ENCODE results near the gene TPD52L2.

TPD52L2 gene

DNA sequence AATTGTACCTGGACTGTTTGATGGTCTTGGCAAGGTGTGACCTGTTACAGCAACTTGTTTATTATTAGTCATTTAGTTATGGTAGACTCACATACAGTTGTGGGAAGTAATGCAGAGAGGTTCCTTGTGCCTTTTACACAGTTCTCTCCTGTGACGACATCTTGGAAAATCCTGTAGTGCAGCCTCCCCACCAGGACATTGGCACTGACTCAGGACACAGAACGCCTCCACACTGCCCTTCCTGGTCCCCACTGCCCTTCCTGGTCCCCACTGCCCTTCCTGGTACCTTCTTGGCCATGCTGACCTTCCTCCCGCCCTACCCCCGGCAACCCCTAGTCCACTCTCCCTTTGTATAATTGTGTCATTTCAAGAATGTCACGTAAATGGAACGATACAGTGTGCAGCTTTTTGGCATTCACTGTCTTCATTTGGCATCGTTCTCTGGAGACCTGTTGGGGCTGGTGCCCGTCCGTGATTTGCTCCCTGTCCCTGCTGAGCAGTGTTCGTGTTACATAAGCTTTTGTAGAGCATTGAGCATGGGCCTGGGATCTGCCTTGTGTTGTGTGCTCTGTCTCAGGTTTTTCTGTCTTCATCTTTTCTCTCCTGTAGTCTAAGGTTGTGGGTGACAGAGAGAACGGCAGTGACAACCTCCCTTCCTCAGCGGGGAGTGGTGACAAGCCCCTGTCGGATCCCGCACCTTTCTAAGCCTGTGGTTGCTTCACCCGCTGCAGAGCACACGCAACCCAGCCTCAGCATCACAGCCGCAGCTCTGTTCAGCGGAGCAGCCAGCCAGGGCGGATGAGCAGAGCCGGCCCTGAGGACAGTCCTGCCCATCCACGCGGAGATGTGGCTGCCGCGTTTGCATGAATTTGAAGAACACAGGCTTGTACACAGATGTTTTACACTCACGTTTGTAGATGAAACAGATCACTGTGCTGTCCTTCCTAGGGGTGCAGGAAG is 24.5 kb downstream of the TPD52L2 start:
- DNase-seq (ENCODE audit: low read depth): no peak
- no peak overlapping the region for H3K4me3 ChIP-seq (ENCODE audit: control insufficient read depth, low read depth, low read length)
- TF ChIP-seq, protein P1, sequence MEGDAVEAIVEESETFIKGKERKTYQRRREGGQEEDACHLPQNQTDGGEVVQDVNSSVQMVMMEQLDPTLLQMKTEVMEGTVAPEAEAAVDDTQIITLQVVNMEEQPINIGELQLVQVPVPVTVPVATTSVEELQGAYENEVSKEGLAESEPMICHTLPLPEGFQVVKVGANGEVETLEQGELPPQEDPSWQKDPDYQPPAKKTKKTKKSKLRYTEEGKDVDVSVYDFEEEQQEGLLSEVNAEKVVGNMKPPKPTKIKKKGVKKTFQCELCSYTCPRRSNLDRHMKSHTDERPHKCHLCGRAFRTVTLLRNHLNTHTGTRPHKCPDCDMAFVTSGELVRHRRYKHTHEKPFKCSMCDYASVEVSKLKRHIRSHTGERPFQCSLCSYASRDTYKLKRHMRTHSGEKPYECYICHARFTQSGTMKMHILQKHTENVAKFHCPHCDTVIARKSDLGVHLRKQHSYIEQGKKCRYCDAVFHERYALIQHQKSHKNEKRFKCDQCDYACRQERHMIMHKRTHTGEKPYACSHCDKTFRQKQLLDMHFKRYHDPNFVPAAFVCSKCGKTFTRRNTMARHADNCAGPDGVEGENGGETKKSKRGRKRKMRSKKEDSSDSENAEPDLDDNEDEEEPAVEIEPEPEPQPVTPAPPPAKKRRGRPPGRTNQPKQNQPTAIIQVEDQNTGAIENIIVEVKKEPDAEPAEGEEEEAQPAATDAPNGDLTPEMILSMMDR (IDR thresholded peaks at IDR 0.05; ENCODE audit: control insufficient read depth, insufficient read depth, low read depth, low read length, missing control alignments): no peak

DNA sequence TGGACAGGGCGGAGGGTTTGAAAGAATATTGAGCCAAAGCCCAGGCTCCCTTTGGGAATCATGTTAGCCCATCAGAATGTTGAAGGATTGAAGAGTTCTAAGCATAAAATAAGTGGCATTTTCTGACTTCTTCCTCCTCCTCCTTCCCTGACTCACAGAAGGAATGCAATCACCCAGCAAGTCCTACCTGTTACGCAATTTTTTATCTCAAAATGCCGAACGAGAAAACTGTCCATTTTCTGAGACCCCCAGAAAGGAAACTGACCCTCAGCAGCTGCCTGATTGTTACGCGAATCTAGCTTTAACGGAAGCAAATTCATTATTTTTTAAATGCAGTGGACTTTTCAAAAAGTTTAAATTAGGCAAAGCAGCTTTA is 25.1 kb downstream of the TPD52L2 start:
- TF ChIP-seq, protein P1 (IDR thresholded peaks at IDR 0.05; ENCODE audit: control insufficient read depth, insufficient read depth, low read depth, low read length, missing control alignments): no peak
- DNase-seq (ENCODE audit: low read depth): no peak
- no peak overlapping the region for H3K4me3 ChIP-seq (ENCODE audit: control insufficient read depth, low read depth, low read length)

DNA sequence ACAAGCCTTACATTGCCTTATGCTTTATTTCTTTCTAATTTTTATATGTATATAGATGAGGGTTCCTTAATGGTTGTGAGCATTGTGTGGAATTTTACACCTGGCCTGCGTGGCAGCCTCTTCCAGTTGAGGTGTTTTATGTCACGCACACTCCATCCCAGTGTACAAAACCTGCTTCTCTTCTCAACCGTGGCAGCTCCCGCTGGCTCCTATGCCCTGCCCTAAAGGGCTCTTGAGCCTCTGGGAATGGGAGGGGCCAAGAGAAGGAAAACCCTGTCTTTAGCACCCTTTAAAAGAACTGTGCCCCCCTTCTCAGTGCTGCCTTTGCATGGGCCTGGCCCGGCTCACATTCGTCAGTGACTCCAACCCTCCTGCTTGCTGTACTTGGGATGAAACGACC is 25.5 kb downstream of the TPD52L2 start:
- no peak for DNase-seq (ENCODE audit: low read depth)
- TF ChIP-seq, protein P1 (IDR thresholded peaks at IDR 0.05; ENCODE audit: control insufficient read depth, insufficient read depth, low read depth, low read length, missing control alignments): no peak
- no peak overlapping the region for H3K4me3 ChIP-seq (ENCODE audit: control insufficient read depth, low read depth, low read length)

DNA sequence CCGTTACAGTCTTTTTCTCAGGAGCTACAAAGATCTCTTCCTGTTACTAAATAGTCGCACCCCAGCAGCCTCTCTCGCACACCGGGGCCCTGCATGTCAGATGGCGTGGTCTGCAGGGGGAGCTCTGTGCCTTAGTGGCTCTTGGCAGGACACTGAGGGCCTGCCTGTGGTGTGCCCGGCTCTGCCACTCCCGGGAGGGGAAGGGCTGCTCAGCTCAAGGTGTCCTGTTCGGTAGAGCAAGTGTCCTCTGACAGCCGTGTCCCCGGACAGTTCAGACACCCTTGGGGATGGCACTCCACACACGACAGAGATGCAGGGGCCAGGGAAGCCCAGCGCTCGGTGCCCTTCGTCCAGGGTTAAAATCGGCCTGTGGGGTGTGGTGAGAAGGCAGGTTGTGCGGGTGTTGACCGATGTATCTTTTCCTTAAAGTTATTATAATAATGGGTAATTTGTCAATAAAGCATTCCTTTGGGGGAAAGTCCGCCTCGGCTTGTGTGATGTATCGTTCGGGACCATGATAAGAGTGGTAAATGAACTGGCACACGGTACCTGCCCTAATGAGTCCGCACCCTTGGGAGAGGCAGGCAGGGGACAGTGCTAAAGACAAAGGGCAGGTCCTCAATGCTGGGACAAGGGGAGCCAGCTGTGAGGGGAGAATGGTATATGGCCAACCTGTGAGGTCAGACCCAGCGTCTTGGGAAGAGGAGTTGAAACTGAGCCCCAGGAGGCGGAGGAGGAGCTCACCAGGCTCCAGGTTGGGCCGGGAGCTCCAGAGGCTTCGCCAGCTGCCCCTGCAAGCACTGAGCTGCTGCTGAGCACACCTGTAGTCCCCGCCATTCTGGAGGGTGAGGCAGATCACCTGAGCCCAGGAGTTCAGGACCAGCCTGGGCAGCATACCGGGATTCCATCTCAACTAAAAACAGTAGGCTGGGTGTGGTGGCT is 26.3 kb downstream of the TPD52L2 start:
- TF ChIP-seq, protein P1 (IDR thresholded peaks at IDR 0.05; ENCODE audit: control insufficient read depth, insufficient read depth, low read depth, low read length, missing control alignments): no peak
- H3K4me3 ChIP-seq (ENCODE audit: control insufficient read depth, low read depth, low read length): no peak overlapping the region
- no peak for DNase-seq (ENCODE audit: low read depth)

DNA sequence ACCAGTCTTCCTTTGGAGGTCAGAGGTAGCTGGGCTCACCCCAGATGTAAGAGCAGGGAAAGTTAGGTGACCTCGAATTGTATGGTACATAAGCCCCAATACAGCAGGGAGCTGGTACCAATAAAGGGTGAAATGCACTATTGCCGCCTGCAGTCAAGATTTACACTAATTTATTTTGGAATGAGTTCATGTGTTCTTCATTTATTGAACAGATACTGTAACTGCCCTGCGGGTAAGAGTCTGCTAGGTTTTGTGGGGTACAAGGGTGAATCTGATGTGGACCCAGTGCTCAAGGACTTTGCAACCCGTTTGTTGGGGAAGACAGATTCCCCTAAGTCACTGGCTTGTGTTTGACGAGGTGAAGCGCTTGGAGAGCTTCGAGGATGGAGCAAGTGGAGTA is 27.3 kb downstream of the TPD52L2 start:
- TF ChIP-seq, protein P1 (IDR thresholded peaks at IDR 0.05; ENCODE audit: control insufficient read depth, insufficient read depth, low read depth, low read length, missing control alignments): no peak
- DNase-seq (ENCODE audit: low read depth): no peak
- no peak overlapping the region for H3K4me3 ChIP-seq (ENCODE audit: control insufficient read depth, low read depth, low read length)

DNA sequence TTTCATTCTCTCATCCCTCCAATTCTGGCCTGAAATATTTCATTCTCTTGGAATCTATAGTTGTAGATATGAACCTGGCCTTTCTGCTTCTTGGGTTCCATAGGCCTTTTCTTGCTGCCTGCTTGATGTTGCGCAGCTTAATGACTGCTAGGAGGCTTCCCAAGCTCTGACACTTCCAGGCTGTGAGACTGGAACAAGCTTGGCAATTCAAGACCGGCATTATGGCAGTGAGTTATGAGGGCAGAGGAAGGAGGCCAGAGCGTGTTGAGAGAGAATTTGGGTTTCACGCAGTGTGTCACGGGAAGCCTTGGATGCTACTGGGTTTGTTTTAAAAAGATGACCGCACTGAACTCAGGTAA is 28.9 kb downstream of the TPD52L2 start:
- H3K4me3 ChIP-seq (ENCODE audit: control insufficient read depth, low read depth, low read length): no peak overlapping the region
- TF ChIP-seq, protein P1 (IDR thresholded peaks at IDR 0.05; ENCODE audit: control insufficient read depth, insufficient read depth, low read depth, low read length, missing control alignments): no peak
- DNase-seq (ENCODE audit: low read depth): no peak

Measured in AG09309 (cell line).